GM19324 (cell line): ENCODE data around the gene ANAPC5.
"Not testable (repeated sequence)": the region's sequence is repeated elsewhere in the genome, so short reads cannot be mapped to it uniquely, and the experiment has no call there.

Source experiments
- ATAC-seq: cut with Tn5 transposase; IDR thresholded peaks from one replicate; pipeline ENCODE4 v1.9.1; 2021; ENCODE audit warnings: mild to moderate bottlenecking, moderate library complexity; ENCODE audit not compliant: unreplicated experiment, low FRiP score

Gene ANAPC5

DNA sequence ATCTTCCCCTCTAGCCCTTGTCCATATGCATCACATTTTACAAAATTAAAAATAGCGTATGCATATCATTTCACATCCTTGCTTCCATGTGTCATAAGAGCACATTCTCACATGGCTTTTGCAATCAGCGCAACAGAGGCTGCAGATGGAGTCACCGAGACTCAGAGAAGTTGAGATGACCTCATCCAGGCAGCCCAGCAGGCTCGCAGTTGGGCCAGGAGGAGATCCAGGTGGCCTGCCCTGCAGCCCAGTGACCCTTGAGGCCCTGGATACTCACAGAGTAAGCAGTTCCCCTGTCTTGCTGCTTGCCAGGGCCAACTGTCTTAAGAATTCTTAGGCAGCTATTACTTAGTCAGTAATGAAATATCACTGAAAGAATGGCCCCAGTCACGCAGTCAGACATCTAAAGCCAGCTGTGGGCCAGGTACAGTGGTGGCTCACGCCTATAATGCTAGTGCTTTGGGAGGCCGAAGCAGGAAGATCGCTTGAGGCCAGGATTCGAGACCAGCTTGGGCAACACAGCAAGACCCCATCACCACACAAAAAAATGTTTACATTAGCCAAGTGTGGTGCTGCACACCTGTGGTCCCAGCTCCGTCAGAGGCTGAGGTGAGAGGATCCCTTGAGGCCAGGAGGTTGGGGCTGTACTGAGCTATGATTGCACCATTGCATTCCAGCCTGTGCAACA, 64.8 kb downstream of the ANAPC5 start:
- no peak for ATAC-seq

DNA sequence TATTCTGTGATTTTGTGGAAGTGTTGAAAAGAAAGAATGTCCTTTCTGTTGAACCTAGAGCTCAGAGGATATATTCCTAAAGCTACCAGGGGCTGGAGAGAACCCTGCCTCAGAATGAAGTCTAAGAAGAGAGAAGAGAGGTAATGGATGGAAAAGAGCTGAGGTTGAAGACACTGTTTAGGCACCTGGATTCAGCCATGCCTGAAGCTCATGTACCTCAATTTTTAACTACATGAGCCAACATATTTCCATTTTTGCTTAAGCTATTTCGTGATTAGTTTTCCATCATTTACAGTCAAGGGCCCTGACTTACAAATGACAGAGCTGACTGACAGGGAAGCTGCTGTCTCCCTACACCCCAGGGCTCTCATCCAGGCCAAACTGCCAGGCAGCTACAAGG, 66.4 kb downstream of the ANAPC5 start:
- ATAC-seq, result no peak

DNA sequence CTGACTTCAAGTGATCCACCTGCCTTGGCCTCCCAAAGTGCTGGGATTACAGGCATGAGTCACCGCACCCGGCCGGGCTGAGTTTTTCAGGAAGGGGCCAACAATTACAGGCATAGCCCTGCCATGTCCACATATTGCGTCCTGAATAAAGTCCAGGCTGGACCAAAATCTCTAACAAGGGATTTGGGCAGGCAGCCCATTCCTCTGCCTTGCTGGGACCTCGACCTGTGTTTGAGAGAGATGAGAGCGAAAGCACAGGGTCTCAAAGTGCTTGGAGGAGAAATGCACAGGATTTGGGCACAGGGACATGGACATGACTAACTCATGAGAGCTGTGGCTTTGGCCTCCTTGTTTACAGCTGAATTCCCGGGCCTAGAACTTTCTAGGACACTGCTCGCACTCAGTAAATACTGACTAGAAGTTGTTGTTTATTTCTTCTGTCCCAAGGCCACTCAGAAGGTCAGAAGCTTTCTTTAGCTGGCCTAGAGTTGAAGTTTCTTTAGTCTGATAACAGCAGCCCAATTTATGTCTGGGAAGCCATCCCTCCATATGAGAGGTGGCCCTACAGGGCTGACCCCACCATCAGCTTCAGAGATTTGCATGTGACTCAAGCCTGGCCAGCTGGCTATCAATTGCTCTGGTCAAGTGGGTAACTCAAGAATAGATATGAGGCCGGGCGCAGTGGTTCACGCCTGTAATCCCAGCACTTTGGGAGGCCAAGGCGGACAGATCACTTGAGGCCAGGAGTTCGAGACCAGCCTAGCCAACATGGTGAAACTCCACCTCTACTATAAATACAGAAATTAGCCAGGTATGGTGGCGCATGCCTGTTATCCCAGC, 67.4 kb downstream of the ANAPC5 start:
- ATAC-seq, result no peak

DNA sequence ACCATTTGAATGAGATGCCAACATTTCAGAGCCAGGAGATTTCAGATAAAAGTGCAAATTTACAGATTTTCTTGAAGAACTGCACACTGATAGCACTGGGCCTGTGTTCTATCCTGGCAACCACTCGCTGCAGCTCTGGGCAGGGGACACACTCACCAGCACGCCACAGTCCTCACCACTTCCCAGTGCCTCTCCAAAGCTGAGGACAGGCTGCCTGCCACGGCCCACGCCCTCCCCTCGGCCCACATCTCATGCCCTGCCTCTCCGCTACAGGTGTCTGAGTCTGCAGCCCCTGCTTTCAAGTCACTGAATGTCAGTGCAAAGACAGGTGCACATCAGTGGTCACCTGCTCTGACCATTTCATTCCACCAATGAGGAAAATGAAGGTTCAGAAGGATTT, 68.4 kb downstream of the ANAPC5 start:
- ATAC-seq, result no peak

DNA sequence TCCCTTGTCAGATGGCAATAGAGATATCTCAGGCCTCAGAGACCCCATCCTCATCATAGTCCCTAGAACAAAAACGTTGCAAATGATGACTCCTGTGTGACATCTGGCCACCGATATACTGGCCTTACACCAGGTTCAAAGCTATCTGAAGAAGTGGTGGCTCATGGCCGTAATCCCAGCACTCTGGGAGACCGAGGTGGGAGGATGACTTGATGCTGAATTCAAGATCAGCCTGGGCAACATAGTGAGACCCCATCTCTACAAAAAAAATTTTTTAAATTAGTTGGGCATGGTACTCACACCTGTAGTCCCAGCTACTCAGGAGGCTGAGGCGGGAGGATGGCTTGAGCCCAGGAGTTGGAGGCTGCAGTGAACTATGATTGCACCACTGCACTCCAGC, 68.8 kb downstream of the ANAPC5 start:
- no peak for ATAC-seq

DNA sequence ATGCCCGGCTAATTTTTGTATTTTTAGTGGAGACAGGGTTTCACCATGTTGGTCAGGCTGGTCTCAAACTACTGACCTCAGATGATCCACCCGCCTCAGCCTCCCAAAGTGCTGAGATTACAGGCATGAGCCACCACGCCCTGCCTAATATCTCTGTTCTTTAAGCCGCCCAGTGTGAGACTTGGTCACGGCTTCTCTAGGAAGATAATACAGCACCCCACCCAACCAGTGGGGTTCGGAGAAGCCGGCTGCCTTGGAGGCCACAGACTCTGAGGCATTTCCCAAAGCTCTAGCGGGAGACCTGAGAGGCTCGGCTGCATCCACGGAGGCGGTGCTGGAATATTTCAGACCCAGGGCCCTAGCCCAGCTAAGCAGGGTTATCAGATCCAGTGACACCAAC, 69.3 kb downstream of the ANAPC5 start:
- ATAC-seq, result not testable (repeated sequence)

DNA sequence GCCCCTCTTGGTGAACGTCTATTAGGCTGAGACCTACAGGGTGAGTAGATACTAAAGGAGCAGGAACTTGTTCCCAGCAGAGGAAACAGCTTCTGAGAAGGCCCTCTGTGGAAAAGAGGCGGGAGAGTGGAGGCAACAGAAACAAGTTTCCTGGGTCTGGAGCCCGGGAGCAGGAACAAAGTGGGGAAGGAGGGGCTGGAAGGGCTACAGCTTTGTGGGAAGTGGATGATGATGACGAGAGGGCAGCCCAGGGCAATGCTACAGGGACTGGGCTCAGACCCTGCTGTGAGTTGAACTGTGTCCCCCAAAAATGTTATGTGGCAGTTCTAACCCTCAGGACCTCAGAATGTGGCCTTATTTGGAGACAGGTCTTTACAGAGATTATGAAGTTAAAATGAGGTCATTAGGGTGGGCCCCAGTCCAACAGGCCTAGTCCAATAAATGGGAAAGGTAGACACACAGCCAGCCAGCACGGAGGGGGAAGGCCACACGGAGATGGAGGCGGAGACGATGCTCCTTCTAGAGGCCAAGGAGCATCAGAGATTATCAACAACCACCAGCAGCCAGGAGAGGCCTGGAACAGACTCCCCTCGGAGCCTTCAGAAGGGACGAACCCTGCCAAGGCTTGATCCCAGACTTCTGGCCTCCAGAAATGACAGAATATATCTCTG, 70.0 kb downstream of the ANAPC5 start:
- ATAC-seq, result no peak

DNA sequence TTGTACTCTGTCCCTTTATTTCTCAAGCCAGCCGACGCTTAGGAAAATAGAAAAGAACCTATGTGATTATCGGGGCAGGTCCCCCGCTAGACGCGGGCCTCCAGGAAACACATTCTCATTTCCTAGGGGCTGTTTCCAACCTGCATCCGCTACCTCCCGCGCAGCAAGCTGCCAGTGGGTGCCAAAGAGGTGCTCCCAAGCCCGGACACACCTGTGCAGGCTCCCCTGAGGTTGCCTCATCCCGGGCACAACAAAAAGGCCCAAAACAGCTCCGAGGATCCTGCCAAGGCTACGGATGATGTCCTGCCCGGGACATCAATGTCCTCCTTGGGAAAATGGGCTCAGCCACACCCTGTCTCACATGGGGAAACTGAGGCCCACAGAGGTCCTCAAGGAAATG, 71.1 kb downstream of the ANAPC5 start:
- not testable (repeated sequence) for ATAC-seq

DNA sequence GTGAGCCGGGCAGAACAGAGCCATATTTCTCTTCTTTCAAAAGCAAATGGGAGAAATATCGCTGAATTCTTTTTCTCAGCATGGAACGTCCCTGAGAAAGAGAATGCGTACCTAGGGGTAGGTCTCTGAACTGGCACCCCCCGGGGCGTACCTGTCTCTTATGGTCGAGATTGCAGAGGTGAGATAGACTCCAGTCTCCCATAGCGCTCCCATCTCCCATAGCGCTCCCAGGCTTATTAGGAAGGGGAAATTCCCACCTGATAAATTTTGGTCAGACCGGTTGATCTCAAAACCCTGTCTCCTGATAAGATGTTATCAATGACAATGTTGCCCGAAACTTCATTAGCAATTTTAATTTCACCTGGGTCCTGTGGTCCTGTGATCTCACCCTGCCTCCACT, 71.7 kb downstream of the ANAPC5 start:
- ATAC-seq, result not testable (repeated sequence)

DNA sequence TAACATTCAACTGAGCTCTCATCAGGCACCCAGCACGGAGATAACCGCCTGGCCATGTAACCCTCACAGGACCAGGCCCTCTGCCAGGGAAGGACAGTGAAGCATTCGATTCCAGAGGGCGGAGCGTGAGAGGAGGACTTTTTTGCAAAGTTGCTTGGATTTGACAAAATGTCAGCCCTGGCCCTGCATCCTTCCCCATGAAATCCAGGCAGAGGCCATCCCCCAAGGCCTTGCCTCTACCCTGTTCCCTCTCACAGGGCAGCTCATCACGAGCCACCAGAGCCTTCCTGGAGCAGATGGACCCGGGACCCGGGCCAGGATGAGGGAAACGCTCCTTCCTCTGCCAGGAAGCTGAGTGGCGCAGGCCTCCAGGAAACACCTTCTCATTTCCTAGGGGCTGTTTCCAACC, 72.7 kb downstream of the ANAPC5 start:
- no peak for ATAC-seq

DNA sequence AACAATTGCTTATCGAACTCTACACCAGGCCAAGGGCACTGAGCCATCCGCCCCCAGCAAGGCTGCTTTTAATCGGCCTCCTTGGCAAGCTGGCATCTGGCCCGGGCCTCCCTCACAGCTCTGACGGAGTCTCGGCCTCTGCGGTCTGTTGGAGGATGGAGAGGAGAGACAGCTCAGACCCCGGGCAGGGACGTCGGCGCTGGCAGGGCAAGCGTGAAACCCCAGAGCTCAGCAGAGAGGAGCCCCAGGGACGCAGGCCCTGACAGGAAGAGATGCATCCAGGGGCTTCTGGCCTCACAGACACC, 73.2 kb downstream of the ANAPC5 start:
- ATAC-seq, result no peak

DNA sequence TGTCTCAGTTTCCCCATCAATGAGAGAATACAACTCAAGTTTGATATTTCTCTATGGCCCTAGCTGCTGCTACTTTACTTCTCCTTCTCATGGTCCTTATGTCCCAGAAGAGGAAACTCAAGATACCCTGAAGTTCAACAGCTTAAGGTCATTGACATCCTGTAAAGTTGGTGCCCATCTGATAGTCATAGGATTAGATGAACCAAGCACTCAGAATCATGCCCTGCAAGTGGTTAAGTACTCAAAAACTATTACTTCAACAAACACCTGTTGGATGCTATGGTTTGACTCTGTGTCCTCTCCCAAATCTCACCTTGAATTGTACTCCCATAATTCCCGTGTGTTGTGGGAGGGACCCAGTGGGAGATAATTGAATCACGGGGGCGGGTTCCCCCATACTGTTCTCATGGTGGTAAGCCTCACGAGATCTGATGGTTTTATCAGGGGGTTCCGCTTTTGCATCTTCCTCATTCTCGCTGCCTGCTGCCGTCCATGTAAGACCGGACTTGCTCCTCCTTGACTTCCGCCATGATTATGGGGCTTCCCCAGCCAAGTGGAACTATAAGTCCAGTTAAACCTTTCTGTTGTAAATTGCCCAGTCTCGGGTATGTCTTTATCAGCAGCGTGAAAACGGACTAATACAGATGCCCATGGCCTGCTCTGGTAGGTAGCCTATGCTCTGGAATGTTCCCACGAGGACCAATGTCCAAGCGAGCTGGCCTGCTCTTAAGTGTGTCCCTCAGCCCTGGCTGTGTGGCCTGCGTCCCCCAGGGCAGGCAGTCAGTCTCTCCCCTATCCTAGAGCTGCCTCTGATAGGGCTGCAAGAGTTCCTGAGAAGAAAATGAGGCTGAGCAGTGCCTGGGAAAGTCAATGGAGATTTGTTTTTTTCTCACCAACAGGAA, 73.8 kb downstream of the ANAPC5 start:
- no peak for ATAC-seq

DNA sequence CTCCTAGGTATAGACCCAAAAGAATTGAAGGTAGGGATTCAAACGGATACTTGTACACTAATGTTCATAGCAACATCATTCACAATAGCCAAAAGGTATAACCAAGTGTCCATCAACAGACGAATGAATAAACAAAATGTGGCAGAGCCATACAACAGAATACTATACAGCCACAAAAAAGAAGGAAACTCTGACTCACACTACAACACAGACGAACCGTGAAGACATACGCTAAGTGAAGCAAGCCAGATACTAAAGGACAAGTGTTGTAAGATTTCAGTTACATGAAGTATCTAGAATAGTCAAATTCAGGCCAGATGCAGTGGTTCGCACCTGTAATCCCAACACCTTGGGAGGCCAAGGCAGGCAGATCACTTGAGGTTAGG, 74.8 kb downstream of the ANAPC5 start:
- no peak for ATAC-seq

DNA sequence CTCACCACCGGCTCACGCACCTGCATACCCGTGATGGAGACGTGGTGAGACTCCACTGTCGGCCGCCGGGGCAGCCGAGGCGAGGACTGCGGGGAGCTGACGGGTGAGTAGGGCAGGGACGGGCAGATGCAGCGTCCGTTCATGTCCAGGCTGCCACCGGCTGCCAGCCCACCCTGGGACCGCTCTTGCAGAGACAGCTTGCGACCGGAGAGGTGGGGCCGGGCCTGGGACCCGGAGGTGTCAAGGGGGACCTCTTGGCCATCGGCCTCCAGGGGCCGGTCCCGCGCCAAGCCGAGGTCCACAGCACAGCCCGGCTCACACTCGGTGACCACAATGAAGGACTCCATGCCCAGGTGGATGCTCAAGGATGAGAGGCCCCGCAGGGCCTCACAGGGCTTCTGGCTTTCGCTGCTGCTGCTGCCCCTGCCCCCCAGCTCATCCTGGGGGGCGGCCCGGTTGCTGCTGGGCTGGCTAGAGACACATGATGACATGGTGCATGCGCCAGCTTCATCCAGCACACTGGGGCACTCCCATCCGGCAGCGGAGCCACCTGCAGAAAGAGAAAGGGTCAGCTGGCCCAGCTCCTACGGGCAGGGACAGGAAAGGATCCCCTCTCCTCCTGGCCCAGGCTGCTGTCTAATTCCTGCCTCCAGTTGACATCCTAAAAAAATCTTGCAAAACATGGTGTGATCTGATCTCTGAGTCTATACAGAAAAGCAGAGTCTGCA, 78.0 kb downstream of the ANAPC5 start:
- no peak for ATAC-seq

DNA sequence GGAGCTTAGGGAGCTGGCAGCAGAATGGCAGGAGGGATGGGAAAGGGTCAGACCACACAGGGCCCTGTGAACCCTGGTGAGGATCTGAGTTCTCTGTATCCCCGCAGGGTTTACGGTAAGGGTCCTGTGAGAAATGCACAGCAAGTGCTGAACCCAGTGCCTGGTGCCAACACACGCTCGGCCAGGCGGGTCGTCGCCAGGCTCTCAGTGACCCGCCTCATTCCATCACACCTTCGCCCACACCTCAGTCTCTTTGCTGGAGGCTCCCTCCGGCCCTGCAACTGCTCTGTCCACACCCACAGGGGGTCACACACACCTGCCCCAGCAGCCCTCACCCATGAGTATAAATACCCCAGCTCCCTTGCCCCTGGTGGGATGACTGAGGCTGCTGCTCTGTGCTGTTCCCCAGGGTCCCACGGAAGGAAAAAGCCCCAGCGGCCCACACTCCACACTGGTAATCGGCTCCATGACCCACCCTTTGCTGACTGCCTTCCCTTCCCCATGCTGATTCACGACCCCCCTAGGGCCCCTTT, 78.8 kb downstream of the ANAPC5 start:
- ATAC-seq, result no peak

DNA sequence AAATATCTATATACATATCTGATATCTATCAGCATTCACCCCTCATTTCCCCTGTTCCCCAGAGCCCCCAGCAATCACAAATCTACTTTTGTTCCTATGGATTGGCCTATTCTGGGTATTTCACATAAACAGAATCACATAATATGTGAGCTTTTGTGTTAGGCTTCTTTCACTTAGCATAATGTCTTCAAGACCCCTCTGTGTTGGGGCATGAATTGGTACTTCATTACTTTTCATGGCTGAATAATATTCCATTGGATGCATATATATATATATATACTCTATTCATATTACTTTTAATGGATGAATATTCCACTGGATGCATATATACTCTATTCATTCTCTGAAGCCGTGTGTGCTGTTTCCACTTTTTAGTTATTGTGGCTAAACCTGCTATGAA, 84.4 kb downstream of the ANAPC5 start:
- no peak for ATAC-seq

DNA sequence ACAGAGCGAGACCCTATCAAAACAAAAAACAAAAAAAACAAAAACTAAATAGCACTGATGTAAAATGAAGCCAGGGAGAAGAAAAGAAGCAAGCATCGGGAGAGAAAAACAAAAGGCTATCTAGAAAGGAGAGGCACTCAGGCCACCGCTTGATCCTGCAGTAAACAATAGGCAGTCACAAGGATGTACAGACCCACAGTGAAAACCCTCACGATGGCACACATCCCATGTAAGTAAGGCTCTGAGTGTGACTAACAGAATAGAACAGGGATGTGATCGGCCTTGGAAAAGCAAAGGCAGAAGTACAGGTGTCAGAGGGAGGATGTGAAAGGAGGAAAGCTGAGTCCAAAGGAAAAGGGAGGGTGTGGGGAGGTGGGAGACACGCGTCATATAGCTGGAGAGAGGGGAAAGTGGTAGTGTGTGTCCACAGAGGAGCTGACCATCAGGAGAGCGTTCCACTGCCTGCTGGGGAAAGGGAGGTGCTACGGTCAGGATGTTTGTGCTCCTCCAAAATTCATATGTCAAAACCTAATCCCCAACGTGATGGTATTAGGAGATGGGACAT, 87.2 kb downstream of the ANAPC5 start:
- no peak for ATAC-seq

DNA sequence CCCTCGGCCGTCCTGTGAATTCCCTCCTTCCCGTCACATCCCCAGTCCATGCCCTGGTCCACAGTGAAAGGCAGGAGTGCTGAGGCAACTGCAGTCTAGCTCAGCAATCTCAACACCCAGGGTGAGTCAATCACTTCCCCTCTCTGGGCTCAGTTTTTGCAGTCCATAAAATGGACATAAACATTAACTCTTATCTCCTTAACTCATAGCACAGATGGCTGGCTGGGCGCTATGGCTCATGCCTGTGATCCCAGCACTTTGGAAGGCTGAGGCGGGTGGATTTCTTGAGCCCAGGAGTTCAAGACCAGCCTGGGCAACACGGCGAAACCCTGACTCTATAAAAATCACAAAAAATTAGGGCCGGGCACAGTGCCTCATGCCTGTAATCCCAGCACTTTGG, 88.1 kb downstream of the ANAPC5 start:
- ATAC-seq, result no peak

DNA sequence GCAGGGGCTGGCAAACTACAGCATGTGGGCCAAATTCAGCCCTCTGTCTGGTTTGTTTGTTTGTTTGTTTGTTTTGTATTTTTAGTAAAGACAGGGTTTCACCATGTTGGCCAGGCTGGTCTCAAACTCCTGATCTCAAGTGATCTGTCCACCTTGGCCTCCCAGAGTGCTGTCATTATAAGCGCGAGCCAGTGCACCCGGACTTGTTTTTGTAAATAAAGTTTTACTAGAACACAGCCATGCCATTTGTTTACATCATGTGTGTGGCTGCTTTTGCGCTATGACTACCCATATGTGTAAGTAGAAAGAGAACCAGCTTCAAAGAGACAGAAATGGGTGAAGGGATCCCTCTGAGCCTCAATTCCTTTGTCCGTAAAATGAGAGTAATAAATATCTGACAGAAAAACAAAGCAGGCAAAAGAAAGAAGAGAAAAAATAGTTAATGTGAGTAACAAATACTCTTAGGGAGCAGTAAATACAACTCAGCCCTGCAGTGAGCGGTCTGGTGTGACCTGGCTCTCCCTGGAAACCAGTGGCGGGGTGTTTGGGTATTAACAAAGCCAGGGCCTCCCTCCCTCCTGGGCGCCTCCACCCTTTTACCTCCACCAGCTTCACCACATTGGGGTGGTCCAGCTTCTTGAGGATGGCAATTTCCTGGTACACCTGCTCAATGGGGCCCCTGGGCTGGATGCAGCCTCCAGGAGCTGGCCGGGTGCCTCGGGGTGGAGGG, 88.8 kb downstream of the ANAPC5 start:
- no peak for ATAC-seq
